ENCODE measurements around the gene CIT. TPM values are rescaled to one million over a fixed set of nuclear protein-coding genes. Genes with fewer than 3 reads are reported as not detected.

Gene CIT
- total RNA-seq, 5 donors from 2014 or later (not counting 1 experiment from before 2014, with no cell fraction given): 1.9 to 4.5 (median 2.1) TPM

DNA sequence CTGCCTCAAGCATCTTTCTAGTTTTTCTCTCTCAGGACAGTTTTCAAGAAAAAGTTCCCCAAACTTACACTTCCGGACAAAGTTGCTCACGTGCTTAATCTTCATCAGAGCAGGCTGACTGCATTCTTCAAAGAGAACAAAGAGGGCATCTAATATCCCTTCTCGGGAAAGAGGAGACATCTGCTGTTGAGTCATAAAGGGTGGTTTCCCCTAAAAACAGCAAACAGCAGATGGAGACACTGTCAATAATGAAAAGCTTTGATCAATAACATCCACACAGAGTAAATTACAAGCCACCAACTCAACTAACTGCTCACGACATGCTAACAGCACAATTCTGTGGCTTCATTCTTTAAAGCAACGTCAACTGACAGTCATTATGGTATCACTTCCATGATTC lies 8.1 kb downstream of the CIT start:
- no peak overlapping the region for H3K4me3 ChIP-seq (ENCODE audit: control insufficient read depth in 1 of 2, extremely low read depth in 1 of 2, low read length in 1 of 2)
- H3K4me3 Mint-ChIP-seq: no peak overlapping the region
- no peaks in the 10 kb centered on the region for H3K9me3 ChIP-seq
- H3K27ac ChIP-seq (ENCODE audit: low read length): no peak overlapping the region
- DNase-seq (no peak), ATAC-seq (replicated peaks in 1 of 4) (no peak)
- POLR2A ChIA-PET: no interaction called here
- no peaks in the 10 kb centered on the region for H3K27me3 ChIP-seq (replicated peaks in 1 of 2; ENCODE audit: control insufficient read depth in 2 of 2, extremely low read depth in 1 of 2, insufficient read depth in 2 of 2, low read length in 1 of 2)
- H3K4me1 Mint-ChIP-seq: no peaks in the 10 kb centered on the region
- no peak overlapping the region for H3K27ac Mint-ChIP-seq
- 74% methylated on average over 4 of the region's 5 CpGs for WGBS (ENCODE audit: insufficient coverage)
- peaks cover 0 to 2% of the 10 kb centered on the region in 2 donors for H3K36me3 ChIP-seq (ENCODE audit: control insufficient read depth in 2 of 2, extremely low read depth in 1 of 2, insufficient read depth in 1 of 2, low read length in 1 of 2)
- no peaks in the 10 kb centered on the region for H3K27me3 Mint-ChIP-seq
- no peaks in the 10 kb centered on the region for H3K9me3 Mint-ChIP-seq
- H3K4me1 ChIP-seq (ENCODE audit: control insufficient read depth in 1 of 2, extremely low read depth in 1 of 2, insufficient read depth in 2 of 2, low read length in 2 of 2): no peaks in the 10 kb centered on the region
- CTCF ChIA-PET: no interaction called here
- H3K36me3 Mint-ChIP-seq: no peaks in the 10 kb centered on the region

- Mint-ChIP-seq H3K4me3 (no peak overlapping the region), H3K4me1 (no peaks in the 10 kb centered on the region), H3K9me3 (no peaks in the 10 kb centered on the region), H3K36me3 (no peaks in the 10 kb centered on the region), H3K27ac (no peak overlapping the region), H3K27me3 (no peaks in the 10 kb centered on the region)
- ChIA-PET CTCF (no interaction called here), POLR2A (interaction anchor here in 1 of 2 donors (0.7 kb wide), 1 partner anchor 1883 kb away, joined by 3 read pairs; no protein-coding TSS in a partner anchor)
- Histone ChIP-seq H3K36me3 (ENCODE audit: control insufficient read depth in 2 of 2, extremely low read depth in 1 of 2, insufficient read depth in 1 of 2, low read length in 1 of 2) (no peaks in the 10 kb centered on the region), H3K27me3 (replicated peaks in 1 of 2; ENCODE audit: control insufficient read depth in 2 of 2, extremely low read depth in 1 of 2, insufficient read depth in 2 of 2, low read length in 1 of 2) (no peaks in the 10 kb centered on the region), H3K9me3 (no peaks in the 10 kb centered on the region), H3K4me3 (ENCODE audit: control insufficient read depth in 1 of 2, extremely low read depth in 1 of 2, low read length in 1 of 2) (no peak overlapping the region), H3K27ac (ENCODE audit: low read length) (no peak overlapping the region), H3K4me1 (ENCODE audit: control insufficient read depth in 1 of 2, extremely low read depth in 1 of 2, insufficient read depth in 2 of 2, low read length in 2 of 2) (no peaks in the 10 kb centered on the region)
- no peak for ATAC-seq (replicated peaks in 1 of 4)
- no peak for DNase-seq
- whole genome bisulfite sequencing (ENCODE audit: insufficient coverage): no CpG with 5 or more reads among the region's 2 CpGs
Measured at GRCh38 chr12:119864591-119864990, 12.5 kb downstream of the CIT start.

DNA sequence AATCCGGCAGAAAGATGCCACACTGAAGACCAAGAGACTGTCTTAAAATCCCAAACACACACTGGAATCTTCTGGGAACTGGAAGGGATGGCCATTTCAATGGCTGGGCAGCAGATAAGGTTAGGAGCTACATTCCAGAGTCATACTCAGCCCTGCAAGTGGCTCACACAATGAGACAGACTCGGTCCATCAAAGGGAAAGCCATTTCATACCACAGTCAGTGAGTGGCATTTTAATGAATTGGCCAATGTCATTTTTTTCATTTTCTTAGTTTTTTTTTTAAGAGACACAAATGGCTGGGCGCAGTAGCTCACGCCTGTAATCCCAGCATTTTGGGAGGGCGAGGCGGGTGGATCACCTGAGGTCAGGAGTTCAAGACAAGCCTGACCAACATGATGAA lies 17.9 kb downstream of the CIT start:
- no peak overlapping the region for H3K4me3 ChIP-seq (ENCODE audit: control insufficient read depth in 1 of 2, extremely low read depth in 1 of 2, low read length in 1 of 2)
- no peaks in the 10 kb centered on the region for H3K9me3 ChIP-seq
- DNase-seq (no peak), ATAC-seq (replicated peaks in 1 of 4) (no peak)
- Mint-ChIP-seq H3K4me1 (peaks cover 13 to 15% (median 14%) of the 10 kb centered on the region in 3 donors), H3K27ac (no peak overlapping the region), H3K36me3 (no peaks in the 10 kb centered on the region), H3K4me3 (no peak overlapping the region), H3K9me3 (no peaks in the 10 kb centered on the region), H3K27me3 (no peaks in the 10 kb centered on the region)
- WGBS (ENCODE audit: insufficient coverage): 96% methylated on average over 4 of the region's 6 CpGs
- H3K4me1 ChIP-seq (ENCODE audit: control insufficient read depth in 1 of 2, extremely low read depth in 1 of 2, insufficient read depth in 2 of 2, low read length in 2 of 2): peaks cover 2 to 3% of the 10 kb centered on the region in 2 experiments
- no peak overlapping the region for H3K27ac ChIP-seq (ENCODE audit: low read length)
- no peaks in the 10 kb centered on the region for H3K27me3 ChIP-seq (replicated peaks in 1 of 2; ENCODE audit: control insufficient read depth in 2 of 2, extremely low read depth in 1 of 2, insufficient read depth in 2 of 2, low read length in 1 of 2)
- ChIA-PET POLR2A (no interaction called here), CTCF (no interaction called here)
- H3K36me3 ChIP-seq (ENCODE audit: control insufficient read depth in 2 of 2, extremely low read depth in 1 of 2, insufficient read depth in 1 of 2, low read length in 1 of 2): no peaks in the 10 kb centered on the region

DNA sequence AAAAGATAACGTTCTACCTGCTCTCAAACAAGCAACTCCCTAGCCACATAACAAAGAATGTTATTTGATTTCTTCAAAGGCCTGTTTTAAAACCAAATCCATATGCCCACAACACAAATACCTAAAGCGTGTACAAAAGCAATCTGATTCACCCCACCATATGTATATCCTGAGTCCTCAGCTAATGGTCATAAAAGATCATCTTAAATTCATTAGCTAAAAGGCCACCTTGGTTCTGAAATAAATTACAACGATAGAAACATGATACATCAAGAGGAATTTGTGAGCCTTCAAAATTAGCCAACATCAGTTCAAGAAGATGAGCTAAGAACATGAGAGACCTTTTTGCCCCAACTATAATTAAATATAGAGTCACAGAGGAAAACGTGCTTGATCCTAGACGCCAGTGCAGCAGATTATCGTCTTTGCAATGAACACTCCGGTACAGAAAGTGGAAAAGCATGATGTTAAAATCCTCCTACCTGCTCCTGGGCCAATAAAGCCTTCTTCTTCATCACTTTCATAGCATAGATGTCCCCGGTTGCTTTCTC lies 20.0 kb downstream of the CIT start:
- Mint-ChIP-seq H3K27me3 (no peaks in the 10 kb centered on the region), H3K4me3 (no peak overlapping the region), H3K27ac (peak overlapping the region in 1 of 2 donors; percentile 1), H3K9me3 (no peaks in the 10 kb centered on the region), H3K36me3 (no peaks in the 10 kb centered on the region), H3K4me1 (peaks cover 13 to 15% (median 14%) of the 10 kb centered on the region in 3 donors)
- no peak for ATAC-seq (replicated peaks in 1 of 4)
- POLR2A ChIA-PET: interaction anchor here in 1 of 2 donors (0.6 kb wide), 1 partner anchor 8 kb away, joined by 14 read pairs; no protein-coding TSS in a partner anchor
- Histone ChIP-seq H3K4me3 (ENCODE audit: control insufficient read depth in 1 of 2, extremely low read depth in 1 of 2, low read length in 1 of 2) (no peak overlapping the region), H3K36me3 (ENCODE audit: control insufficient read depth in 2 of 2, extremely low read depth in 1 of 2, insufficient read depth in 1 of 2, low read length in 1 of 2) (no peaks in the 10 kb centered on the region), H3K4me1 (ENCODE audit: control insufficient read depth in 1 of 2, extremely low read depth in 1 of 2, insufficient read depth in 2 of 2, low read length in 2 of 2) (peaks cover 2 to 3% of the 10 kb centered on the region in 2 experiments), H3K9me3 (no peaks in the 10 kb centered on the region), H3K27me3 (replicated peaks in 1 of 2; ENCODE audit: control insufficient read depth in 2 of 2, extremely low read depth in 1 of 2, insufficient read depth in 2 of 2, low read length in 1 of 2) (no peaks in the 10 kb centered on the region), H3K27ac (ENCODE audit: low read length) (no peak overlapping the region)
- no peak for DNase-seq
- 88% methylated on average over 6 of the region's 8 CpGs for WGBS (ENCODE audit: insufficient coverage)
- CTCF ChIA-PET: no interaction called here

DNA sequence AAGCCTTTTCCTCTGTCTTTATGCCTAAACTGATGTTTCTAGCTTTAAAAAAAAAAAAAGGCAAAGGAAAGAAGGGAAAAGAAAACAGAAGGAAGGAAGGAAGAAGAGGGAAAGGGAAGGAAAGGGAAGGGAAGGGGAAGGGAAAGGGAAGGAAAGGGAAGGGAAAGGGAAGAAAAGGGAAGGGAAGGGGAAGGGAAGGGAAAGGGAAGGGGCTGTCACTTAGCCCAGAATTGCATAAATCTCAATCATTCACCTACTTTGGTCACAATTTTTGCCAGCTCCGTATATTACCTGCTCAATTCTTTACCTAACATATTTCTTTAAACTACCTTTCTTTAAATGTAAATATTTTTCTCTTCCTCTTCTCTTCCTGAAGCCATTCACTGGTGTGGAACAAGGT lies 26.8 kb downstream of the CIT start:
- H3K4me3 ChIP-seq (ENCODE audit: control insufficient read depth in 1 of 2, extremely low read depth in 1 of 2, low read length in 1 of 2): no peak overlapping the region
- Mint-ChIP-seq H3K9me3 (no peaks in the 10 kb centered on the region), H3K36me3 (no peaks in the 10 kb centered on the region), H3K4me3 (no peak overlapping the region), H3K27ac (no peak overlapping the region), H3K4me1 (no peaks in the 10 kb centered on the region), H3K27me3 (no peaks in the 10 kb centered on the region)
- no peak overlapping the region for H3K27ac ChIP-seq (ENCODE audit: low read length)
- CTCF ChIA-PET: interaction anchor here in 1 of 2 donors (0.6 kb wide), 1 partner anchor 39 kb away, joined by 3 read pairs; no protein-coding TSS in a partner anchor
- no peaks in the 10 kb centered on the region for H3K9me3 ChIP-seq
- H3K27me3 ChIP-seq (replicated peaks in 1 of 2; ENCODE audit: control insufficient read depth in 2 of 2, extremely low read depth in 1 of 2, insufficient read depth in 2 of 2, low read length in 1 of 2): no peaks in the 10 kb centered on the region
- no peaks in the 10 kb centered on the region for H3K4me1 ChIP-seq (ENCODE audit: control insufficient read depth in 1 of 2, extremely low read depth in 1 of 2, insufficient read depth in 2 of 2, low read length in 2 of 2)
- ATAC-seq (replicated peaks in 1 of 4): no peak
- no peaks in the 10 kb centered on the region for H3K36me3 ChIP-seq (ENCODE audit: control insufficient read depth in 2 of 2, extremely low read depth in 1 of 2, insufficient read depth in 1 of 2, low read length in 1 of 2)
- DNase-seq: no peak
- WGBS (ENCODE audit: insufficient coverage): no CpG with 5 or more reads among the region's 1 CpG
- POLR2A ChIA-PET: no interaction called here

DNA sequence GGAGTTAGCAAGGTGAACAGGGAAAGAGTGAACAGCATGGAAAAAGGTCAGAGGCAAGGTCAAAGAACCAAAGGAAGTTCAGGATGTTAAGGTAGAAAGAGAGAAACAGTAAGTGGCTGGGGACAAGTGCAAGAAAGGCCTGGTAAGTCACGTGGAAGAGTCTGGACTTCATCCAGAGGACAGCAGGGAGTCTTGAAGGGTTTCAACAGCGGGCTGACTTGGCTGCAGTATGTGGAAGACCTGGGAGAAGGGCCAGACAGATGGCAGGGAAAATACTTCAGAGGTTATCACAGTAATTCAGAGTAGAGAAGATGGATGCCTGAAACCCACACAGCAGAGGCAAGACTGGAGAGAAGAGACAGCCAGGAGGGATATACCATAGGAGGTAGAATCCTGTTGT lies 34.0 kb downstream of the CIT start:
- Histone ChIP-seq H3K4me3 (ENCODE audit: control insufficient read depth in 1 of 2, extremely low read depth in 1 of 2, low read length in 1 of 2) (no peak overlapping the region), H3K4me1 (ENCODE audit: control insufficient read depth in 1 of 2, extremely low read depth in 1 of 2, insufficient read depth in 2 of 2, low read length in 2 of 2) (no peaks in the 10 kb centered on the region), H3K9me3 (no peaks in the 10 kb centered on the region), H3K27me3 (replicated peaks in 1 of 2; ENCODE audit: control insufficient read depth in 2 of 2, extremely low read depth in 1 of 2, insufficient read depth in 2 of 2, low read length in 1 of 2) (no peaks in the 10 kb centered on the region), H3K27ac (ENCODE audit: low read length) (no peak overlapping the region), H3K36me3 (ENCODE audit: control insufficient read depth in 2 of 2, extremely low read depth in 1 of 2, insufficient read depth in 1 of 2, low read length in 1 of 2) (no peaks in the 10 kb centered on the region)
- POLR2A ChIA-PET: no interaction called here
- H3K4me3 Mint-ChIP-seq: no peak overlapping the region
- no peaks in the 10 kb centered on the region for H3K4me1 Mint-ChIP-seq
- DNase-seq (no peak), ATAC-seq (replicated peaks in 1 of 4) (no peak)
- H3K27me3 Mint-ChIP-seq: no peaks in the 10 kb centered on the region
- 97% methylated on average over 2 of the region's 2 CpGs for WGBS (ENCODE audit: insufficient coverage)
- H3K9me3 Mint-ChIP-seq: peaks cover 0 to 7% (median 7%) of the 10 kb centered on the region in 3 donors
- no peak overlapping the region for H3K27ac Mint-ChIP-seq
- CTCF ChIA-PET: no interaction called here
- H3K36me3 Mint-ChIP-seq: peaks cover 12% of the 10 kb centered on the region

- no peaks in the 10 kb centered on the region for H3K9me3 ChIP-seq
- 100% methylated on average over 1 of the region's 1 CpG for WGBS (ENCODE audit: insufficient coverage)
- ATAC-seq (replicated peaks in 1 of 4) (no peak), DNase-seq (no peak)
- H3K27me3 ChIP-seq (replicated peaks in 1 of 2; ENCODE audit: control insufficient read depth in 2 of 2, extremely low read depth in 1 of 2, insufficient read depth in 2 of 2, low read length in 1 of 2): no peaks in the 10 kb centered on the region
- peaks cover 12% of the 10 kb centered on the region for H3K36me3 Mint-ChIP-seq
- H3K36me3 ChIP-seq (ENCODE audit: control insufficient read depth in 2 of 2, extremely low read depth in 1 of 2, insufficient read depth in 1 of 2, low read length in 1 of 2): no peaks in the 10 kb centered on the region
- H3K4me3 Mint-ChIP-seq: no peak overlapping the region
- no peak overlapping the region for H3K27ac Mint-ChIP-seq
- no peaks in the 10 kb centered on the region for H3K4me1 Mint-ChIP-seq
- ChIA-PET POLR2A (no interaction called here), CTCF (interaction anchor here in 1 of 2 donors (0.6 kb wide), 1 partner anchor 9 kb away, joined by 7 read pairs; no protein-coding TSS in a partner anchor)
- no peaks in the 10 kb centered on the region for H3K27me3 Mint-ChIP-seq
- H3K27ac ChIP-seq (ENCODE audit: low read length): no peak overlapping the region
- no peak overlapping the region for H3K4me3 ChIP-seq (ENCODE audit: control insufficient read depth in 1 of 2, extremely low read depth in 1 of 2, low read length in 1 of 2)
- H3K4me1 ChIP-seq (ENCODE audit: control insufficient read depth in 1 of 2, extremely low read depth in 1 of 2, insufficient read depth in 2 of 2, low read length in 2 of 2): no peaks in the 10 kb centered on the region
- peaks cover 0 to 7% (median 7%) of the 10 kb centered on the region in 3 donors for H3K9me3 Mint-ChIP-seq
Measured at GRCh38 chr12:119842380-119842779, 34.7 kb downstream of the CIT start.
